CD4-positive, alpha-beta T cell treated with Interleukin-2 at 100 ng/mL for 4 hours (primary cell): ENCODE measurements around the gene EME2.

Experiments
- DNase-seq: peaks from one replicate; pipeline ENCODE4 v3.0.0-alpha.2; 2020; ENCODE audit warnings: low spot score

The EME2 gene

GRCh38 chr16:1745181-1745899 lies 27.3 kb upstream of the EME2 start:
- no peak for DNase-seq

GRCh38 chr16:1745900-1746692 lies 26.5 kb upstream of the EME2 start:
- DNase-seq: no peak

GRCh38 chr16:1746693-1747195 lies 25.9 kb upstream of the EME2 start:
- DNase-seq: no peak

- no peak for DNase-seq
These were observed 24.7 kb upstream of the EME2 start for GRCh38 chr16:1747934-1748333.

GRCh38 chr16:1749152-1750117 lies 23.2 kb upstream of the EME2 start:
- no peak for DNase-seq

- no peak for DNase-seq
These were observed 20.7 kb upstream of the EME2 start for GRCh38 chr16:1751946-1752345.

GRCh38 chr16:1752853-1753252 lies 19.8 kb upstream of the EME2 start:
- DNase-seq: no peak

- no peak for DNase-seq
These were observed 18.4 kb upstream of the EME2 start for GRCh38 chr16:1754204-1754603.

GRCh38 chr16:1757714-1758461 lies 14.7 kb upstream of the EME2 start:
- no peak for DNase-seq

- DNase-seq: no peak
These were observed 13.7 kb upstream of the EME2 start for GRCh38 chr16:1758923-1759322.

- no peak for DNase-seq
These were observed 13.1 kb upstream of the EME2 start for GRCh38 chr16:1759511-1759910.

GRCh38 chr16:1760911-1761310 lies 11.7 kb upstream of the EME2 start:
- no peak for DNase-seq

- no peak for DNase-seq
These were observed 10.9 kb upstream of the EME2 start for GRCh38 chr16:1761751-1762150.

- no peak for DNase-seq
These were observed 10.3 kb upstream of the EME2 start for GRCh38 chr16:1762196-1762878.

GRCh38 chr16:1762879-1763520 lies 9.6 kb upstream of the EME2 start:
- DNase-seq: no peak

GRCh38 chr16:1763521-1764511 lies 8.8 kb upstream of the EME2 start:
- no peak for DNase-seq

GRCh38 chr16:1764971-1765370 lies 7.6 kb upstream of the EME2 start:
- DNase-seq: no peak

- no peak for DNase-seq
These were observed 6.8 kb upstream of the EME2 start for GRCh38 chr16:1765826-1766225.

GRCh38 chr16:1766231-1766630 lies 6.4 kb upstream of the EME2 start:
- DNase-seq: no peak
